NOMO-1 treated with DMSO at 0.1 percent for 48 hours (cell line): ENCODE measurements around the gene LPCAT3.

Source experiments
- DNase-seq: peaks from one replicate; lab custom pipeline; 2025; ENCODE audit not compliant: unreplicated experiment; lab: John Stamatoyannopoulos, UW

LPCAT3 gene

GRCh38 chr12:6965026-6965661 is 53.1 kb downstream of the LPCAT3 start:
- peak; percentile 81 for DNase-seq

- DNase-seq = no peak
These were observed 53.7 kb downstream of the LPCAT3 start for GRCh38 chr12:6964605-6965025.

GRCh38 chr12:6963791-6964413 is 54.4 kb downstream of the LPCAT3 start:
- no peak for DNase-seq

- DNase-seq = no peak
These were observed 55.1 kb downstream of the LPCAT3 start for GRCh38 chr12:6963016-6963731.

GRCh38 chr12:6962285-6963015 is 55.8 kb downstream of the LPCAT3 start:
- DNase-seq = peak; percentile 51

GRCh38 chr12:6961695-6962284 is 56.5 kb downstream of the LPCAT3 start:
- DNase-seq = peak; percentile 79

- peak; percentile 47 for DNase-seq
These were observed 57.0 kb downstream of the LPCAT3 start for GRCh38 chr12:6961278-6961694.

- peak; percentile 76 for DNase-seq
These were observed 57.5 kb downstream of the LPCAT3 start for GRCh38 chr12:6960593-6961277.

GRCh38 chr12:6959805-6960592 is 58.3 kb downstream of the LPCAT3 start:
- no peak for DNase-seq

GRCh38 chr12:6959058-6959804 is 59.0 kb downstream of the LPCAT3 start:
- DNase-seq = peak; percentile 94

GRCh38 chr12:6958609-6959057 is 59.6 kb downstream of the LPCAT3 start:
- DNase-seq = peak; percentile 54

- no peak for DNase-seq
These were observed 60.3 kb downstream of the LPCAT3 start for GRCh38 chr12:6957741-6958608.

- no peak for DNase-seq
These were observed 61.0 kb downstream of the LPCAT3 start for GRCh38 chr12:6957151-6957701.

- no peak for DNase-seq
These were observed 62.1 kb downstream of the LPCAT3 start for GRCh38 chr12:6956021-6956727.

- DNase-seq = no peak
These were observed 62.9 kb downstream of the LPCAT3 start for GRCh38 chr12:6955108-6956020.
